H4 (cell line): Measurements from ENCODE around the gene APRT. TPM values are rescaled to one million over a fixed set of nuclear protein-coding genes. Genes with fewer than 3 reads are reported as not detected.

Experiments
- DNase-seq: peaks from one replicate; pipeline ENCODE4 v3.0.0-alpha.2; 2015; ENCODE audit warnings: low spot score
- total RNA-seq: library from RNA; depleted of rRNA; stranded (reverse); fragments of >200 nt; shearing (Covaris generic); gene quantifications from 2 replicates; pipeline ENCODE4 v1.2.3, GENCODE V29; 2014

APRT gene
- total RNA-seq, 1 experiment from 2014 or later = 401 TPM

DNA sequence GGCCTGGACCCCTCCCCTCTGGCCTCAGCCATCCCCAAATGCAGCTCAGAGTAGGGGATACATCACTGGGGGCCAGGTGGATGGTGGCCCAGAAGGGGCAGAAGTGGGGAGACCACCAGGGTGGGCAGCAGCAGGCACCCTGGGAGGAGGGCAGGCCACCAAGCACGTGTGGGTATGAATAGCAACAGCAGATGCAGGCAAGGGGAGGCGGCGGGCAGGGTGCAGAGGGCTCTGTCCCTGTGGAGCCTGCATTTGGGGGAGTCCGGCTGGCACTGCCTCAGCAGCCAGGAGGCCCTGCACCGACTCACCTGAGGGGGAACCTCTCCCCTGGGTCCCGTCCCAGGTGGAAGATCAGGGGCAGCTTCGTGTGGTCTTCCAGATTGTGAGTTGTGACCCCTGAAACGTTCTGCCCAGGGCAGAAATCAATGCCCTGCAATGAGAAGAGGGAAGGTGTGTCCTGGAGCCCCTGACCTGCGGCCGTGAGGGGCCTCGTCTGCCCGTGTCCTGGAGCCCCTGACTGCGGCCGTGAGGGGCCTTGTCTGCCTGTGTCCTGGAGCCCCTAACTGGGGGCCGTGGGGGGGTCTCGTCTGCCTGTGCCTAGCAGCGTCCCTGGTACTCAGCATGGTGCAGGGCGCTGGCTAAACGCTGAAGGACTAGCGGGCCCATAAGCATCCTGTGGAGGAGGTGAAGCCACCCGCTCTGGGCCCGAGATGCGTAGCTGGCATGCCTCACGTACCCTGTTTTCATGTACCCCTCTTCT is 10.7 kb upstream of the APRT start:
- no peak for DNase-seq

DNA sequence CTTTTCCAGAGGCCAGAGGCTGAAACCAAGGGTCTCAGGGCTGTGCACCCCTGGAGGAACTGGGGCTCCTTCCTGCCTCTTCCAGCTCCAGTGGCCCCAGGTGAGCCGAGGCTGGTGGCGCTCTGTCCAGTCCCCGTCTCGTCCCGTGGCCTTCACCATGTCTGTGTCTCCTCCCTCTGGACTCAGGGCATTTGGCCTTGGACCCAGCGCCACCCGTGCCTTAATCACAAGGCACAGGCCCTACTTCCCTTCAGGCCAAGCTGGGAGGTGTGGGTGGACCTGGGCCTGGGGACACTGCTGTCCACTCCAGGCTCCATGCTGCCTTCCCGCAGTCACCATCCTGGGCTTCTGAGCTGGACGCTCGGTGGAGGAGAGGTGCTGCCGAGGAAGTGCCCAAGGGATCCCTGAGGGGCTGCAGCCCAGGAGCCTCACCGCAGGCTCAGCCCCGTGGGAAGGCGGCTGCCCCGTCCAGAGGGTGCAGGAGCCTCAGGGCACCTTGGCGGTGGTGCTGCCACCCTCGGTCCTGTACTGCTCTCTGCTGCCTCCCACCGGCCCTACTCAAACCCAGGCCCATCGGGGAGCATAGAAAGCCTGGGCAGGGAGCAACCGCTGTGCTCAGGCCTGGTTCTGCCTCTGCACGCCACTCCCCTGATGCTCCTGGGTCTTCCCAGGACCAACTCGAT is 9.6 kb upstream of the APRT start:
- DNase-seq = no peak

DNA sequence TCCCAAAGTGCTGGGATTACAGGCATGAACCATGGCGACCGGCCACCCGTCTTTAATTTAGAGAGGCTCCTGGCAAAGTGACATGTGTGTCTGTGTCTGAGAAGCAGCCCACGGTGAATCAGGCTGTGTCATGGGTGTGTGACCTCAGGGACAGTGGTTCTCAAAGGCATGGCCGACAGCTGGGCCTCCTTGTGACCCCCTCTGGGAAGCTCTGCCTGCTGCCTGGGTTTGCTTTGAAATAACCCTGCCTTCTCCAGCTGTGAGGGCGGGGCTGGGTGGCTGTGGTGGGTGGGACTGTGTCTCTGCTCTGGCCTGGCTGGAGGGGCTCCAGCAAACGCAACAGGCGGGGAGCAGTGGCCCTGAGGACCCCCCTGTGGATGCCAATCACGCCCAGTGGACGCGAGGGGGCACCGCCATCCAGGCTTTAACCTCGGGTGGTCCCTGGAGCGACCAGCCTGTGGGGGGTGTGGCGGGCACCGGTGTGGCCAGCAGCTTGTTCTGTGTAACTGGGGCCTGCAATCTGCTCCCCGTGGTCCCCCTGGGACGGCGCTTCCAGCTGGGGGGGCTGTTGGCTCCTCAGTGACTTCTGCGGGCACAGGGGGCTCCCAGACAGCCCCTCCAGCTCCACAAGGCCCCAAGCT is 8.8 kb upstream of the APRT start:
- DNase-seq = no peak

DNA sequence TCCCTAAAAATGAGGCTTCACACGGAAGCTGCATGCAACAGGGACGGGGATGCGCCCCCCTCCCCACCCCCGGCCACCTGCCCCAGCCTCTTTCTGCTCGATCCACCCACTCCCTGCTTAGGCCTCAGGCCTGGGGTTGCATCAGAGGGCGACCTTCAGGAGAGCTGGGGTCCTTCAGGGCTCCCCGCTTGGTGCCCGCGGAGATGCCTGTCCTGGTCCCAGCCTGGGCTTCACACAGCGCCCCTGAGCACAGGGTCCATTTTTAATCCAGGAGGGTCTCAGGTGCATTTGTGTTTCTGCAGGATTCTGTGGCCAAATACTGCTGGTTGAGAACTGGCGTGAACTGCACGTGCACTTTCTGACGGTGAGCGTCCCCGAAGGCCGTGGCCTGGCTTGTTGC is 7.4 kb upstream of the APRT start:
- DNase-seq = no peak

DNA sequence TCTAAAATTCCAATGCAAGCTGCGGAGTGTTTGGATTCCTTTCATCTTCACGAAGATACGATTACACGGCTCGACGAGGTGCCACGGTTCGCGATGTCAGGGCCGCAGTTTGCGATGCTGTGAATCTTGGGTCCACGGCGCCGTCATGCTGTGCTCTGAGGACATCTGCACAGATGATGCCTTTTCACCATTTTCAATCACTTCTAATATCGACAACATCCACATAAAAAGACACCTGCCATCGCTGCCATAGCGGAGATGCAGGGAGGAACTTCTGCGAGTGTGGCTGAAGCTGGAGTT is 6.8 kb upstream of the APRT start:
- no peak for DNase-seq

DNA sequence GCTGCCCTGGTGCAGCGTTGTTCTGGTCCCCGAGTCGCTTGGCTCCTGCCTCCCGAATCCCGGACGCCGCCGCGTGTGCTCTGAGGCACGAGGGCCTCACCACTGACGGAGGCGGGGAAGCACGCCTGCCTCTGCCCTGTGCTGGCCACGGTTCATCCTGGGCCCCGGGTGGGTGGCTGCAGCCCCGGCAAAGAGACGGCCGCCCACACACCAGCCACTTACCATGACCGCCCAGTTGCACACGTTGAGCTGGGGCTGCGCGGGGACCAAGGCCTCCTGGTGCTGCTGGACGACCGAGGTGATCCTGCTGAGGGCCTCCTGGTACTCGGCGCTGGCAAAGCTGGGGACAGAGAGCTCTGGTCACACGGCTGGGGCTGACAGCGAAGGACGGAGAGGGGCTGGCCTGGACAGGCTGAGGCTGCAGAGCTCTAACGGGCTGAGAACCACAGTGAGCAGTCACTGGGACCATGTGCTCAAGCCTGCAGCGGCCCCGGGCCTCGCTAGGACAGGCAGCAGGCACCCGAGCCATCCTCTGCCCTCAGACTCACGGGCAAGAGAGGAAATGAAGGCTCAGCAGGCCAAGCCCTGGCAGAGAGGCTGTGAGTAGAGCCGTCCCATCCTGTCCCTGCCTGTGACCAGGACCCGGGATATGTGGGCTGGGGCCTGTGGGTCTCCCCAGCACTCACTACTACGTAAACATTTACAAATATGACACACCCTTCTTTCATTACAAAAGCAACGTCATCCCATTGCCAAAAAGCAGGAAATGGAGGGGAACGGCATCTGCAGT is 6.3 kb upstream of the APRT start:
- no peak for DNase-seq

DNA sequence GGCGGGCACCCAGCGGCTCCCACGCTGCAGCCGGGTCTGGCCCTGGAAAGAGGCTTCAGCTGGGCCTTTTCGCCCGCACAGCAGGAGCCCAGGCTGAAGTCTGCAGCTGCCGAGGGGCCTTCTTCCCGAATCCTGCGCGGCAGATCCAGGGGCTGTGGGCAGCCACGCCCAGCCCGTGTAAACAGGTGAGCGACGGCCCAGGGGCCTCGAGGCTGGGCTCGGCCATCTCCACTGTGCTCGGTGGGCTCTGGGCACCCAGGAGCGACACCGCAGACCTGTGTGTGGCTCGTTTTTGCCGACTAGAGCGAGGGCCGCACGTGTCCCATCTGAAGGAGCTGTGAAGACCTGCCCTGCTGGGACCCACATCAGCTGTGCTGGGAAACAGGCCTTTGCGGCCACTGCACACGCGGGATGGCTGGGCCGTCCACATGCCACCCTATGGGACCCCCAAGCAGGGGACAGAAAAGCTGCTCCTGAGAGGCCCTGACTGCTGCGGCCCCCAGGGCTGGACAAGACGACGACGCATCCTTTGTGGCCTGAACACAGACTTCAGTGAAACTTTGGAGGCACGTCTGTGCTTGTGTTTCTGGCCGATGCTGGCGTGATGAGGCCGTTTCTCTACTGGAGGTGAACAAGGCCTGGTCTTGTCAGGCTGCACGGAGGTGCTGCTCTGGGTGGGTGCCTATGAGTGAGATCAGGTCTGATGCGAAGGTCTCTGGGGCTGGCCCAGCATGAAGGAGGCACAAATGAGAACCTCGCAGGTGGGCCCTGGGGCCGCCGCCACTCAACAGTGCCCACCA is 5.2 kb upstream of the APRT start:
- no peak for DNase-seq

DNA sequence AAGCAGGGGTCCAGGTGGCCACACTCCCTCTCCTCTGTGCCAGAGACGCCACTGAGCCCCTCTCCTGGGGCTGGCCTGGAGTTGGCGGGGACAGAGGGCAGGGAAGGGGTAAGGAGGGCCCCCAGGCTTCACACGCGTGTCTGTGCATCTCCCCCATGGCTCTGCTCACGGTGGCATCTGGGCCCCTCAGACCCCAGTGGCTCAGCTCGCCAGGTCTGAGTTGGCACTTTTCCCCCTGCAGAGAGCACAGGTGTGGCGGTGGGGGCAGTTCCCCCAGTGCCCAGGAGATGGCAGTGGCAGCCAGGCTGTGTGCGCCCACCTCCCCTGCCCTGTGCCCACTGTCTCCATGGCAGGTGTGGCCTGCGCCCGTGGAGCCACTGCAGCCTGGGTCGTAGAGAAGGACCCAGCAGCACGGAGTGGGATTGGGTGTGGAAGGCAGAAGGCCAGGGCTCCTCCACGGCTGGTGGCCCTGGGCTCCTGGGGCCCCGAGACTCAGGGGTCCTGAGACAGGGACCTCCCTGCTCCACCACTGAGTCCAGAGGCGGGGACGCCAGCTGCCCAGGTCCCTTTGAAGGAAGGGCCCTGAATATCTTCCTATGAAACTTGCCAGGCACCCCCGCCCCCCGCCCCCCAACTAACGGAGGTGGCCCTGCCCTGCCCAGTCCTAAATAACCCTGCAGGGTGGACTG is 4.3 kb upstream of the APRT start:
- no peak for DNase-seq

DNA sequence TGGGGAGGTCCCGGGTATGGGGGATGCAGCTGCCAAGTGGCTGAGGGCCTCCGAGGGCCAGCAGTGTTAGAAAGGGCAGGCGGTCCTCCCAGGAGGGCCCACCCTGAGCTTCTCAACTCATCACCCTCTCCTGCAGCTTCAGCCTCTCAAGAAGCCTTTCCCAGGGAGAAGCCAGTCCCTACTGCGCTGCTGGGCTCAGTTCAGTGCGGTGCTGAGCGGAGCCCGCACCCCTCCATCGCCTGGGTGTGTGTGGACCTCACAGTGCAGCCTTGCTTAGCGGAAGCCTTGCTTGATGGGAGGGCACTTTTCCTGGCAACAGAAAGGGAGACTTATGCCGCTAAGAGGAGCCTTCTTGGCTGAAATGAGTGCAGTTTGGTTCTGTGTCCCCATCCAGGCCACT is 3.5 kb upstream of the APRT start:
- no peak for DNase-seq

DNA sequence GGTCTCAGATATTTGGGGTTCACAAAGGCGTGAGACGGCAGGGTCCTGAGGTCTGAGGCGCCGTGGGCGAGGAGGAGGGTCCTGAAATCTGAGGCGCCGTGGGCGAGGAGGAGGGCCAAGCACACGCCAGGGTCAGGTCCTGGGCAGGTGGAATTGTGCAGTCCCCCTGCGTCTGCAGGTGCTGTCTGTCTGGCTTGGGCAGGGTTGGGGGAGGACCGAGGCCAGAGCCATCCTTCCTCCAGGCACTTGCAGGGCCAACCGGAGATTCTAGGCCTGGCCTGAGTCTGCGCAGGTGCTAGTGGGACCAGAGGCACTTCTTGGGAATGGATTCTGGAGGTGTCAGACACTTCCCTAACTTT is 2.4 kb upstream of the APRT start:
- DNase-seq = no peak

DNA sequence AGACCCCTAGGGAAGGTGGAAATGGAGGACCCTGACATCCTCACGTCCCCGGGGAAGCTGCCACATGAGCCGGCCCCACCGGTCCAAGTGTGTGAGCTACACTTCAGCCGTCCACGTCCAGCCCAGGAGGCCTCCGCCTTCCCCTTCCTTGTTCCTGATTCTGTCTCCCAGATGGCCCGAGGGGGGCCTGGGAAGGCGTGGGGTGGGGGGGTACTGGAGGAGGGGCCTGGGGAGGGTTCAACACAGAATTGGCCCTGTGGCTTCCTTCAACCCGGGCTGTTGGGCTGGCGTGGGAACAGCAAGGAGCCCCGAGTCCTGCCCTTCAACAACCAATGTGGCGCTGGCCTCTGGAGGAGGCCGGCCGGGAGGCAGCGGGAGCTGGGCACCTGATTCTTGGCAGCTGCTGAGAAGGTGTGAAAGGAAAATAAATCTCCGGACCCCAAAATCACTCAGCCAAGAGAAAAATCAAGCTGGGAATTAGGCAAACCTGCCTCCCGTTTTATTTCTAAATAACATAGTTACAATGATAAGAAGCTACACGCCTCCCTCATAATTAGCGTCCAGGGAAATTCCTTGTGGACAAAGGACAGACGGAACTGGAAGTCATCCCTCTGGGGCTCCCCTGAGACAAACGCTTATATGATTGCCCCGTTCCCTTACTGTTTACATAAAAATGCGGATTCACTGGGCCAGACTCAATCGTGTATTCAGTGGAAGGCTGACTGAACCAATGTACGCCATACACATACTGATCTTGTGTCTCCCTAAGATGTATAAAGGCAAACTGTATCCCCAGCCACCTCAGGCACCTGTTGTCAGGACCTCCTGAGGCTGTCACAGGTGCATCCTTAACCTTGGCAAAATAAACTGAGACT is 1.8 kb upstream of the APRT start:
- DNase-seq = no peak

DNA sequence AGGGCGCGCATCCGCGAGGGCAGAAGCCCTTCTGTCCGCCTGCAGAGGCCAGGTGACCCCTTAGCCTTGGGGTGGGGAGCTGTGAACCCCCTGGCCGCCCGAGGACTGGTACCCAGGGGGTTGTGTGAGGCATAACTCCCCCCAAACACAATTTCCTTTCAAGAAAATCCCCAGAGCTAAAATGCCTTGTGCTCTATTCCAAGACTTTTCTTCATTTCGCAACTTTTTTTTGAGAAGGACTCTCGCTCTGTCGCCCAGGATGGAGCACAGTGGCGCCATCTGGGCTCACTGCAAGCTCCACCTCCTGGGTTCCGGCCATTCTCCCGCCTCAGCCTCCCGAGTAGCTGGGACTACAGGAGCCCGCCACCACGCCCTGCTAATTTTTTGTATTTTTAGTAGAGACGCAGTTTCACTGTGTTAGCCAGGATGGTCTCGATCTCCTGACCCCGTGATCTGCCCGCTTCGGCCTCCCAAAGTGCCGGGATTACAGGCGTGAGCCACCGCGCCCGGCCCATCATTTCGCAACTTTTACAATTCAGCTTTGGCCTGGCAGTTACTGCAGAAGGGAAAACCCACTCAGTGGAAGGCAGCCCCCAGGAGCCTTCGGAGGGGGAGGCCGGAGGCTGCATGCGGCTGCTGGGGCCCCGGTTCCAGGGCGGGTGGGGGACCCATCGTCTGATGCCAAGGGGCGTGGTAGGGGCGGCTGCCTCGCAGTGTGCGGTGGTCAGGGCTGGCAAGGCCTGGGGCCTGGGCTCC is 963 bp upstream of the APRT start:
- DNase-seq = peak; percentile 66

DNA sequence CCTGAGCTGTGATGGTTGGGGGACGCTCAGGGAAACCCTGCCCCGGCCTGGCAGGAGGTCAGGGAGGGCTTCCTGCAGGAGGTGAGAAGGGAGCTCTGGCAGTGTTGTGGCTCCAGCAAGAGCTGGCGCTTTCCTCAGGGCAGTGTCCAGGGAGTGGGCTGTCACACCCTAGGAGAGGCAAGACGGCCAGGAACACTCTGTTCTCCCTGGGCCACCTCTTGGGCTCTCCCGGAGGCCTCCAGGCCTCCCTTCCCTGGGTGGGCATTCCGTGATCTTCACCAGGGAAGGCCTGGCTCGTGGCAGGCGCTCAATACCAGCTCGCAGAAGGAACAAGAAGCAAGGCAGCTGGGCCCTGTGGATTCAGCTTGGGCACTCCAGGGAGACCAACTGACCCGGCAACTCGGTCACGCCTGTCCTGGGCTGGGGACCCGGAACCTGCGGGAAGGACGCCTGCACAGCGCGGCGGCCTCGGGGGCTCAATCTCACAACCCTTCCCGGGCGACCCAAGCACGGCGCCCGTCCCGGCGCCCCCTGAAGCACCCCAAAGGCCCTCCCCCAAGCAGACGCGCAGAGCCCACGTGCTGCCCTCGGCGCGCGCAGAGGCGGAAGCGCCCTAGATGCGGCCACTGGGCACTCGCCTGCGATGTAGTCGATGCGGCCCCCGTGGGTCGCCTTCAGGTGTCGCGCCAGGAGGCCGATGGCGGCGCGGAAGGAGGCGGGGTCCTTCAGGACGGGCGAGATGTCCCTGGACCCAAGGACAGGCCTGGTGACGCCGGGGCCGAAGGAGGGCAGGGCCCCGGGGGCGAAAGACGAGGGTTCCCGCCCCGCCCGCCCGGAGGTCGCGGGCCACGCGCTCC is 588 bp downstream of the APRT start:
- DNase-seq = peak; percentile 79

DNA sequence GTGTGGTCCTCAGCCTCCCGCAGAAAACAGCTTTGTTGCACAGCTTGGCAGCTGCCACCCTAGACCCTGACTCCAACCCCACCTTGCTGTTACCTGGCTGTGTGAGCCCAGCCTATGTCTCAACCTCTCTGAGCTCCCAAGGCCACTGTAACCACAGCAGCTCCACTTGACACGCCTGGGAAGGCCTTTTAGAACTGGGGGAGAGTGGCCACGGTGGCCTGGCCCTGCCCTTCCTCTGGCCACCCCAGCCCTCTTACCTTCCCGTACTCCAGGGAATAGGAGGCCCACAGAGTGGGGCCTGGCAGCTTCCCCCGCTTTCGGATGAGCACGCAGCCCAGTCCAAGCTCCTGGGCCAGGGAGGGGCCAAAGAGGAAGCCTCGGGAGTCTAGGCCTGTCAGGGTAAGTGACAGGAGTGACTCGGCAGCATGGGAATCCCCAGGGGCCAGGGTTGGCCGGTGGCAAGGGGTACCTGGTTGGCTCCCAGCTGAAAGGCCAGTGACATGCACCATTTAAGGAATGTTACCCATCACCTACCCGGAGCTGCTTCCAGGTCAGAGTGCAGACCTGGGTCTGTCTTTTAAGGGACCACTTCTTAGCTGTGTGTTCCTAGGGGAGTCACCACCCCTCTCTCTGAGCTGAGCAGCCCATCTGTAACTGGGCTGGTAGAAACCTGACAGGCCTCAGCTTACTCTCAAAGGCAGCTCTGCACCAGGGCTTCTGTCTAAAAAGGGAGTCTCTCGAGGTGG is 1.4 kb downstream of the APRT start:
- no peak for DNase-seq

DNA sequence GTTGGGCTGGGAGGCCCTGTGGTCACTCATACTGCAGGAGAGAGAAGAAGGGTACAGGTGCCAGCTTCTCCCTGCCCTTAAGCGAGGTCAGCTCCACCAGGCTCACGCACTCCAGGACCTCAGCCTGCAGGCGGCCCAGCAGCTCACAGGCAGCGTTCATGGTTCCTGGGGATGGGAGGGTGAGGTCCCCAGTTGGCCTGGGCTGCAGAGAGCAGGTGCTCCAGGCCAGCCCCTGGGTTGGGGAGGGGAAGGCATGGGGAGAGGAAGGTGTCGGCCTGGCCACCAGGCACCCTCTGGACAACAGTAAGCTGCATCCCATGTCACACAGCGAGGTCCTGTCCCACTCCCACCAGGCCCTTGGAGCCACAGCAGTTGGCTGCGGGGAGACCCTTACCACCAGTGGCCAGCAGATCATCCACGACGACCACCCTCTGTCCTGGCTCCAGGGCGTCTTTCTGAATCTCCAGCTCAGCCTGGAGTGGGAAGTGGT is 2.0 kb downstream of the APRT start:
- no peak for DNase-seq

DNA sequence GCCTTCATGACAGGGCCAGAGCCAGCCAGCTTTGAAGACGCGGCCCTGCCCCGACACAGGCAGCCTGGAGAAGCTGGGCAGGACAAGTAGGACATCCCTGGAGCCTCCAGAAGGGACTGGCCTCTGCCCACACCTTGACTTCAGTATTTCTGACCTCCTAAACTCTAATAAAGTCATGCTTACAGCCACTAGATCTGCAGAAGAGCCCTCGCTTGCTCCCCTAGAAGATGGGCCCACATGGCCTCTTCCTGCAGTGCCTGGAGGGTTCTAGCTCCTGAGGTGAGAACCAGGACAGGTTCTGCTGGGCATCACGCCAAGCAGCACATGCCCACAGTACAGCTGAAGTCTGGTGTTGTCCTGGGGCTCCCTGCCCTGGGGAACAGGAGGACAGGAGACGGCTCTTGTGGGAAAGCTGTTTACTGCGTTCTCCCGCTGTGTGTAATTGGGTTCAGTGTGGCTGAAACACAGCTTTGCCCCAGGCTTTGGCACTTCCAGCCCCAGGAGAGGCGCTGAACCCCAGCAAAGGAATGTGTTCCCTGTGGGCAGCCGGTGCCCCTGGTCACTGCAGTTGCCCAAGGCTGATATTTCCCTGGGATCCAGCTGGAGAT is 2.6 kb downstream of the APRT start:
- DNase-seq = no peak
